Iris pigment epithelial cell (primary cell): Measurements from ENCODE around the gene ARL5A.
A peak's percentile ranks its signal among the peaks of the same experiment; 100 is the strongest.
"Not testable (repeated sequence)": the region's sequence is repeated elsewhere in the genome, so short reads cannot be mapped to it uniquely, and the experiment has no call there.

Experiments used
- DNase-seq: peaks from one replicate; pipeline ENCODE4 v3.0.0-alpha.2; 2011; ENCODE audit warnings: low read depth

Gene ARL5A

GRCh38 chr2:151828143-151828889 lies at the start of gene ARL5A:
ARL5A (minus strand) TSS chr2:151828421; CDS start chr2:151828176, 245 bp downstream.
- DNase-seq: peak; percentile 94

DNA sequence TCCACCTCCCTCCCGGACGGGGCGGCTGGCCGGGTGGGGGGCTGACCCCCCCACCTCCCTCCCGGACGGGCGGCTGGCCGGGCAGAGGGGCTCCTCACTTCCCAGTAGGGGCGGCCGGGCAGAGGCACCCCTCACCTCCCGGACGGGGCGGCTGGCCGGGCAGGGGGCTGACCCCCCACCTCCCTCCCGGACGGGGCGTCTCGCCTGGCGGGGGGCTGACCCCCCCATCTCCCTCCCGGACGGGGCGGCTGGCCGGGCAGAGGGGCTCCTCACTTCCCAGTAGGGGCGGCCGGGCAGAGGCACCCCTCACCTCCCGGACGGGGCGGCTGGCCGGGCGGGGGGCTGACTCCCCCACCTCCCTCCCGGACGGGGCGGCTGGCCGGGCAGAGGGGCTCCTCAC lies 47.4 kb upstream of the ARL5A start:
- DNase-seq: not testable (repeated sequence)

DNA sequence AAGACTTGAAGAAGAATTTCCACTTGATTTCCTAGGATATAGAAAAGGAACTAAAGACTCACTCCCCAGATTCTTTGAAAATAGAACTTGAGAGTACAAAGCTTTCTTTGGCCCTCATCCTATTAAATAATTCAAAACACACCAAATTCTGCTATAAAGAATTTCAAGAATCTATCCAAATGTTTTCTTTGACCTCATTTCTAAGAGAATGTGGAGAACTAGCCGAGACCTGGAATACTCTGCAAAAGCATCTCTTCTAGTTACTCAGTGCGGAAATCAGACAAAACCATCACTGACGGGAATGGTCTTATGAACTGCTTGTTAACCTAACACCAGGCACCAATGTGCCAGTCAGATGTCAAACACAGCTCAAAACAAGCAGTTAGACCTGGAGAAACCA lies 44.2 kb upstream of the ARL5A start:
- DNase-seq: no peak

- no peak for DNase-seq
These were observed 41.1 kb upstream of the ARL5A start for GRCh38 chr2:151869291-151869690.

GRCh38 chr2:151862700-151863099 lies 34.5 kb upstream of the ARL5A start:
- no peak for DNase-seq

DNA sequence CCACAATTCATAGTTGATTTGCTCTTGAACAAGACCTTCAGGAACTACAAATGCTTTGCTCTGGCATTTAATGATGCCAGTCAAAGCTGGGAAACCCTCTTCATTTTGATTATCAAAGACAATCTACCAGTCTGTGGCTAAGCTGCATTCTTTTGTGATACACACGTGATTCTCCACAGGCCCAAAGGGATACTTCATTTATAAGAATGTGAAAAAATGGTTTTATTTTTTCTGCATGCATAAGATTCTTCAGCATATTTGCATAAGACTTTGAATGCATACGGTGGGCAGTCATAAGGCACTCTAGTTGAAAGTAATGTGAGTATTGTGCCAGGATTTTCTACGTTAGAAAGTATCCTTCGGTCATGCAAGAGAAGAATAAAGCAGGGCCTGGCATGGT lies 33.0 kb upstream of the ARL5A start:
- DNase-seq: no peak

DNA sequence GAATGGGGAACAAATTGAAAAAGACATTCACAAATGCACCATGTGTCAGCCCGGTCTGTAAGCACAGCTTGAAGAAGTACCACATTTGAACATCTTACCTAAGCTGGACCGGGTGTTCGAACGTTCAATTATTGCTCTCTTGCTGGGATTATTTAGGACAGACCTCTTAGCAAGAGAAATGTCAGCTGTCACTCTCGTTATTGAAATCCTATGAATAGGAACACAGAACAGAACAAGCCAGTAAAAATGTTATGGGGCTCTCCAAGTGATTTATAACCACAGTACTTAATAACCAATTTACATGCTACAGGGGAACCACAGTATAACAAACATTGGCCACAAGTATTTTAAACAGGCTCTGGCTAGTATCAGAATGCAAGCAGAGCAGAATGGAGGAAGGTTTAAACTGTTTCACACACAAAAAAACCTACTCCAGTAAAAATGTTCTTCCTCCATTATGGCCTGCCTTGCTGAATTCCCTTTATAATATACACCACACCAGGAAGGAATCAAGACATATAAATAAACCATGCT lies 32.5 kb upstream of the ARL5A start:
- DNase-seq: no peak

- no peak for DNase-seq
These were observed 32.0 kb upstream of the ARL5A start for GRCh38 chr2:151860210-151860609.

DNA sequence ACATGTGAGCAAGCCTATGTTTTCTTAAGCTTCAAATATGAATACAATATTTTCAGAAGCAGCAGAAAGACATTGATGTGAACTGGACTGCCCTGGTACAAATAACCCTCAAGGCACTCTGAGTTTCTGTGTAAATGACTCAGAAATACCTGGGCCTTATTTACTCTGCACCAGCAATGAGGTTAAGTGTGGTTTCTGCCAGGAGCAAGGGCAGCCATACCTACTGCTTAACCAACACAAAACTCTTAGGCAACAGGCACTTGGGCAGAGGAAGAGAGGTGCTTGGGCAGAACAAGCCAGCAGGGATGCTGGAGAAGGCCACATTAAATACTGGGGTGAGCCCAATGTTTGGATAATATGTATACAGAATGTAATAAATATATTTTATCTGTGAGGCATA lies 29.4 kb upstream of the ARL5A start:
- DNase-seq: no peak

- no peak for DNase-seq
These were observed 26.9 kb upstream of the ARL5A start for GRCh38 chr2:151855111-151855510.

GRCh38 chr2:151853070-151853758 lies 25.0 kb upstream of the ARL5A start:
- DNase-seq: peak; percentile 8

DNA sequence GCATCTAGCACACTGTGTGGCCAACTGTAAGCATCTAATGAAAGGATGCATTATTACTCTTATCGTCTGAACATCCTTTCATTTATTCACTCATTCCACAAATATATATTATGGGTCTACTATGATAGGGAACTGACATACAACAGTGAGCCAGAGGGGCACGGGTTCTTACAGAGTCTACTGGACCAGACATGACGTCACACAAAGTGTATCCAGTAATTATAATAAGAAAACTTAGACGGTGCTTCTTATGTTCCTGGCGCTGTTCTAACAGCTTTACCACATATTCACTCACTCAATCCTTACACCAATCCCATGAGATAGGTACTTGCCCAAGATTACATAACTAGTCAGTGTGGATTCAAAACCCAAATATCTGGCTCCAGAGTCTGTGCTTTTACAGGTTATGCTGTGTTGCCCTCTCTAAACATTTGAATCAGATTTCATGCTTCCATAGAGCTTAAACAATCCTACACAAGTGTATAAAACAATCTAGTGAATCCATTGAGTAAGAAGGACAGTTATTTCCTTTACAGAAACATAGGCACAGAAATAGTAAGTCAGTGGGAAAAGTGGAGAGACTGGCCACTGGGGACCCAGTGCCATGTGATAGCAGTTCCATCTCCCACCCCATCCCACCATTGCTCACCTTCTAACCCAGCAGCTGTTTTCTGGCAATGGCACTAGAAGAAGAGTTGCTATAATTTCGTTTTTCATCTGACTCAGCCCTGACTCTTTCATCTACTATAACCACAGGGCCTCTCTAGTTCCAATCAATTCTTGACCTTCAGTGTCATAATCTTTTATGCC lies 24.2 kb upstream of the ARL5A start:
- no peak for DNase-seq

GRCh38 chr2:151851761-151852160 lies 23.5 kb upstream of the ARL5A start:
- peak; percentile 37 for DNase-seq

DNA sequence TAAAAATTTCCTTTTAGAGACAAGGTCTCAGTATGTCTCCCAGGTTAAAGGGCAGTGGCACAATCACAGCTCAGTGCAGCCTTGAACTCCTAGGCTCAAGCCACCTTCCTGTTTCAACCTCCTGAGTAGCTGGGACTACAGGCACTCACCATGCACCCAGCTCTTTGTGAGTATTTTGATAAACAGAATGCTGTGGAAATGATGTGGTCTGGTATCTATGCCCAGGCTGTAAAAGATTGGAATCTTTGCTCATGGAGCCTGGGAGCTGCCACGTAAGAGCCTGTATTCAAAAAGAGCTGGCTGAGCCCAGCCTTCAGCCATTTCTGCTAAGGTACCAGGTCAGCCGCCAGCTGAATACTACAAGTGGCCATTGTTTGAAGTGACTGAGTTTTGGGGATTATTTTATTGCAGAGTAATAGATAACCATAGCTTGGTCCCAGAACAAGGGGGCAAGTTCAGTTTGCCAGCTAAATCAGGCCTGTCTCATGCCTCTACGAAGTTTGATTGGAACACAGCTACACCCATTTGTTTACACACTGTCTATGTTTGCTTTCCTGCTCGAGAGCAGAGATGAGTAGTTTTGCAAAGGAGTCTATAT lies 21.3 kb upstream of the ARL5A start:
- DNase-seq: no peak

- DNase-seq: no peak
These were observed 17.7 kb upstream of the ARL5A start for GRCh38 chr2:151845884-151846283.

DNA sequence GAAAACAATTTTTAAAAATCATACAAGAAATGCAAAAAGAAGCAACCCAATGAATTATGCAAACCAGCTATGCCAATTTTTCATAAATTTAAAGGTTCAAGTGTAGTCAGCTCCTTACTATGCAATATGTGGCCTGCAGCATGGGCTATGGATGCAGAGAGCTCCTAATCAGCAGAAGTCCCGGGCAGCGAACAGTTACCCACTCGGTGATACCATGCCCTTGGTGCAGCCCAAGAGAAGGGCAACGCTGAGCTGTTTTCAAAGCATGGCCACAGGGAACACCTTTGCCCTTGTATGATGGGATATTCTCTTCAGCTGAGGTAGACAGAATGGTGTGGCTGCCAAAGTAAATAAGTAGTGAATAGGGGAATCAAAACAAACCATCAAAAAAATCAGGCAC lies 17.3 kb upstream of the ARL5A start:
- DNase-seq: no peak

DNA sequence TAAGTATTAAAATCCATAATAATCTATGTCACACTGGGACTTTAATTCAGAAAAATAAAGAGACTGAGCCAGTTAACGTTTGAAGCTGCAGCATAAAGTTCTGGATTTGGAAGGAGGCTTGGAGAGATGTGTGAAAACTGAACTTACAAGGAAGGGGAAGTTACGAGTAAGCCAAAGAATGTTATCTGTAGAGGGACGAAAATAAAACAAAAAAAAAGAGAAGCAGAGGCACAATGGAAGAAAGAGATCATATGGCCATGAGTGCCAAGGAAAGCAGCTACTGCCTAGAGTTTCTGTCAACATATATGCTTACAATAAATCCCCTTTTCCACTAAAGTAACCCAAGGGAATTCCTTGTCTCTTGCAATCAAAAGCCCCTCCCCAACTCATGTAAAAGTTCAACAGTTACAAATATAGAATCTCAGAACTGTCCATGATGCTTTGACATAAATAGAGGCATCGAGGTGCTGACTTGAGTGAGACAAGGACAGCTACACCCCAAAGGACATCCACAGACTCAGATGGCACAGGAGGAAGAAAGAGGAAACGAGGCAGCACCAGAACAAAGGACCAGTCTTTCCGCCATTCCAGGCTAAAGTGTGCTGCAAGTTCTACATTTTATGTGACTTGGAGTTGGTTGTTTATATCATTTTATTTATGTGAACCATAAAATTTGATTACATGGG lies 16.1 kb upstream of the ARL5A start:
- DNase-seq: no peak

DNA sequence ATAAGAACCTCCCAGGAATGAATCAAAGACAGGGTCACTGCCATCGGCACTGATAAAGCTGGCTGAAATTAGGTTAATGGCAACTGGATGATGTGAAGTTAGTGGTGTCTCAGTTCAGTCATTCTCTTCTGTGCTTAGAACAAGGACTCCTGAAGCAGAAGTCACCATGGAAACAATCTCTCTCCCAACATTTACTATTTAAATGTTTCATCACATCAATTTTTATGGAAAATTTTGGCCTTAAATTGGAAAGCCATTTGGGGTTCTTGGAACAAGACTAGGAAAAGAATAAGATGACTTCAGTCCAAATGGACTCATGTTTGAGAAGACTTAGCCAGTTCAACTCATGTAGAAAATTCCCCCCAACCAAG lies 15.5 kb upstream of the ARL5A start:
- DNase-seq: no peak

DNA sequence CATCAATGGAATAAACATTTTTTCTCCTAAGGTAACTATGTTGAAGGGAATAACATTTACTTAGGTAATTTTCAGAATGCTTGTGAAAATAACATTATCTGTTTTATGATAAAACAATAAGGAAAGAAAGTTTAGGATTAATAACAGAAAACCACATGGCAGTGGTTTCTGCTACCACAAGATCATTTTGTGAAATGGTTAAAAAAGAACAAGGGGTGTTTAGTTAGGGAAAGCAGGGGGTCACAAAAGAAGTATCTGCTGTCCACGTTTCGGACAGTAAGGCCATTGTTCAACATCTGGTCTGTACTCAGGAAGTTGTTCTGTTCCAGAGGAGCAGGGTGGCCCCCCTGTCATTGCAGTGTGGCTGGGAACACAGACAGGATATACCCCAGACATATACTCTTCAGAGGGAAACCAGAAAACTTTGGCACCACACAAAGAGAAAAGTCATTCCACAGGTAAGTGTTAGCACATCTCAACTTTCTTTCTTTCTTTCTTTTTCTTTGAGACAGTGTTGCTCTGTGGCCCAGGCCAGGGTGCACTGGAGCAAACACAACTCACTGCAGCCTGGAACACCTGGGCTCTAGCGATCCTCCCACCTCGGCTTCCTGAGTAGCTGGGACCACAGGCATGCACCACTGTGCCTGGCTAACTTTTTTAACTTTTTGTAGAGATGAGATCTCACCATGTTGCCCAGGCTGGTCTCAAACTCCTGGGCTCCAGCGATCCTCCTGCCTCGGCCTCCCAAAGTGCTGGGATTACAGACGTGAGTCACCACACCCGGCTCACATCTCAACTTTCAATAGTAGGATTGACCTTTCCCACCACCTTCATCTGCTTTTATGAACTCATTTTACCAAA lies 14.8 kb upstream of the ARL5A start:
- no peak for DNase-seq

- no peak for DNase-seq
These were observed 12.8 kb upstream of the ARL5A start for GRCh38 chr2:151841047-151841424.
